Natural killer cell (primary cell): Measurements from ENCODE around the gene TRIP12. TPM values are rescaled to one million over a fixed set of nuclear protein-coding genes. Genes with fewer than 3 reads are reported as not detected.

Experiments used
- ATAC-seq, 3 donors: fragments of 150-1000 bp in 2 of 3; fragments of 200-7000 bp in 1 of 3; cut with Tn5 transposase; 1 replicate in 1 of 3; 2 replicates in 2 of 3; pipeline ENCODE4 v1.10.0; 2021; ENCODE audit warnings: mild to moderate bottlenecking in 2 of 3, moderate library complexity in 2 of 3
- DNase-seq, 2 donors: peaks; one replicate each; pipeline versions ENCODE4 v3.0.0 to v3.0.0-alpha.2; 2013 to 2021; ENCODE audit warnings: mixed read lengths in 1 of 2
- H3K27ac ChIP-seq: one replicate; pipeline ENCODE4 v1.5.1; 2013; ENCODE audit warnings: mild to moderate bottlenecking, low read length
- H3K27me3 ChIP-seq: one replicate; pipeline ENCODE4 v1.6.1; 2013; ENCODE audit warnings: low read length; ENCODE audit not compliant: control insufficient read depth, insufficient read depth
- H3K36me3 ChIP-seq: one replicate; pipeline ENCODE4 v1.6.1; 2013; ENCODE audit warnings: low read length; ENCODE audit not compliant: control insufficient read depth, insufficient read depth
- H3K4me1 ChIP-seq: one replicate; pipeline ENCODE4 v1.6.1; 2013; ENCODE audit warnings: low read length; ENCODE audit not compliant: control insufficient read depth, insufficient read depth
- H3K4me3 ChIP-seq: one replicate; pipeline ENCODE4 v1.5.1; 2013; ENCODE audit warnings: low read length
- H3K9me3 ChIP-seq: one replicate; pipeline ENCODE4 v1.6.1; 2013; ENCODE audit warnings: low read length; ENCODE audit not compliant: control insufficient read depth, insufficient read depth
- H3K27ac Mint-ChIP-seq, 2 donors: one replicate each; pipeline ENCODE4 v1.8.0; 2022; ENCODE audit warnings: mild to moderate bottlenecking in 2 of 2, mixed read lengths in 2 of 2, moderate library complexity in 1 of 2
- H3K27me3 Mint-ChIP-seq, 2 donors: one replicate each; pipeline ENCODE4 v1.8.0; 2022; ENCODE audit warnings: low read depth in 2 of 2, mixed read lengths in 2 of 2
- H3K36me3 Mint-ChIP-seq: one replicate; pipeline ENCODE4 v1.8.0; 2022; ENCODE audit warnings: mixed read lengths
- H3K4me1 Mint-ChIP-seq, 2 donors: one replicate each; pipeline ENCODE4 v1.8.0; 2022; ENCODE audit warnings: mixed read lengths in 2 of 2
- H3K4me3 Mint-ChIP-seq: one replicate; pipeline ENCODE4 v1.8.0; 2022; ENCODE audit warnings: mild to moderate bottlenecking, moderate library complexity, mixed read lengths
- H3K9me3 Mint-ChIP-seq, 2 donors: one replicate each; pipeline ENCODE4 v1.8.0; 2022; ENCODE audit warnings: mixed read lengths in 2 of 2
- CTCF ChIP-seq: fragments of 200-600 bp; IDR thresholded peaks from one replicate; pipeline ENCODE4 v1.8.0; 2022; ENCODE audit warnings: antibody characterized with exemption
- WGBS: methylation state at CpG from one replicate; pipeline ENCODE4 v1.1.7; 2013; ENCODE audit warnings: missing lambda C conversion rate; ENCODE audit not compliant: insufficient coverage; 5-methylcytosine and 5-hydroxymethylcytosine counted together
- intact Hi-C: fragments of 100-400 bp; cut with micrococcal nuclease; formaldehyde crosslinking; loops from one replicate; pipeline ENCODE4 v1.14.2; 2022
- total RNA-seq, 4 donors: library from RNA; stranded (reverse); fragments of 120-200 nt in 1 of 4; gene quantifications; one replicate each; pipeline versions ENCODE4 v1.2.3 to v1.2.4, GENCODE V29; 2013 to 2022

TRIP12 gene
- total RNA-seq, 3 donors from 2014 or later (not counting 1 experiment from before 2014, with no cell fraction given) = 295 to 351 (median 325) TPM

- intact Hi-C loops = no loop called here
- H3K4me3 ChIP-seq = no peak overlapping the region
- no peaks in the 10 kb centered on the region for H3K4me1 Mint-ChIP-seq
- no peak overlapping the region for H3K27ac ChIP-seq
- no peak overlapping the region for H3K4me3 Mint-ChIP-seq
- no peaks in the 10 kb centered on the region for H3K36me3 Mint-ChIP-seq
- H3K27ac Mint-ChIP-seq = no peak overlapping the region
- ATAC-seq (no peak), DNase-seq (no peak)
- no peaks in the 10 kb centered on the region for H3K9me3 Mint-ChIP-seq
- H3K27me3 Mint-ChIP-seq = no peaks in the 10 kb centered on the region
- H3K36me3 ChIP-seq = no peaks in the 10 kb centered on the region
- no peaks in the 10 kb centered on the region for H3K9me3 ChIP-seq
- WGBS = 100% methylated on average over 2 of the region's 3 CpGs
- H3K4me1 ChIP-seq = no peaks in the 10 kb centered on the region
- TF ChIP-seq CTCF = no peak
- H3K27me3 ChIP-seq = no peaks in the 10 kb centered on the region
Observed at GRCh38 chr2:229956491-229956890, 34.7 kb upstream of the TRIP12 start.

GRCh38 chr2:229955663-229956062, 33.9 kb upstream of the TRIP12 start:
- H3K9me3 Mint-ChIP-seq = no peaks in the 10 kb centered on the region
- no peak for TF ChIP-seq CTCF
- no peak for DNase-seq

GRCh38 chr2:229952256-229952835, 30.5 kb upstream of the TRIP12 start:
- intact Hi-C loops = no loop called here
- no peaks in the 10 kb centered on the region for H3K9me3 Mint-ChIP-seq
- Histone ChIP-seq H3K27me3 (no peaks in the 10 kb centered on the region), H3K9me3 (no peaks in the 10 kb centered on the region), H3K27ac (no peak overlapping the region), H3K4me3 (no peak overlapping the region), H3K36me3 (no peaks in the 10 kb centered on the region), H3K4me1 (no peaks in the 10 kb centered on the region)
- no peaks in the 10 kb centered on the region for H3K27me3 Mint-ChIP-seq
- no peaks in the 10 kb centered on the region for H3K4me1 Mint-ChIP-seq
- TF ChIP-seq CTCF = no peak
- 96% methylated on average over 5 of the region's 6 CpGs for WGBS
- no peak for DNase-seq
- ATAC-seq = no peak
- H3K36me3 Mint-ChIP-seq = no peaks in the 10 kb centered on the region
- no peak overlapping the region for H3K4me3 Mint-ChIP-seq
- no peak overlapping the region for H3K27ac Mint-ChIP-seq

More at GRCh38 chr2:229955663-229956062, 33.9 kb upstream of the TRIP12 start:
- intact Hi-C loops = no loop called here
- Mint-ChIP-seq H3K4me1 (no peaks in the 10 kb centered on the region), H3K4me3 (no peak overlapping the region), H3K27ac (no peak overlapping the region), H3K36me3 (no peaks in the 10 kb centered on the region), H3K27me3 (no peaks in the 10 kb centered on the region)
- Histone ChIP-seq H3K36me3 (no peaks in the 10 kb centered on the region), H3K9me3 (no peaks in the 10 kb centered on the region), H3K4me3 (no peak overlapping the region), H3K27ac (no peak overlapping the region), H3K27me3 (no peaks in the 10 kb centered on the region), H3K4me1 (no peaks in the 10 kb centered on the region)
- no CpG with 5 or more reads among the region's 1 CpG for WGBS
- no peak for ATAC-seq

- no peak for DNase-seq
- H3K27me3 Mint-ChIP-seq = no peaks in the 10 kb centered on the region
- no peak overlapping the region for H3K4me3 Mint-ChIP-seq
- no peaks in the 10 kb centered on the region for H3K9me3 ChIP-seq
- no peaks in the 10 kb centered on the region for H3K4me1 ChIP-seq
- no peaks in the 10 kb centered on the region for H3K9me3 Mint-ChIP-seq
- no peaks in the 10 kb centered on the region for H3K36me3 ChIP-seq
- H3K27ac Mint-ChIP-seq = no peak overlapping the region
- 93% methylated on average over 1 of the region's 1 CpG for WGBS
- no peaks in the 10 kb centered on the region for H3K27me3 ChIP-seq
- no peak overlapping the region for H3K4me3 ChIP-seq
- no peak overlapping the region for H3K27ac ChIP-seq
- H3K4me1 Mint-ChIP-seq = no peaks in the 10 kb centered on the region
- H3K36me3 Mint-ChIP-seq = no peaks in the 10 kb centered on the region
- no peak for ATAC-seq
- intact Hi-C loops = no loop called here
- TF ChIP-seq CTCF = no peak
Observed at GRCh38 chr2:229947544-229947943, 25.7 kb upstream of the TRIP12 start.
